GM23248 (cell line): ENCODE data around the gene CDKAL1.

Source experiments
- EZH2 ChIP-seq: fragments of 200-600 bp; sonication (generic); IDR thresholded peaks from 2 replicates; pipeline ENCODE4 v1.6.1; 2018; ENCODE audit warnings: antibody characterized with exemption, mild to moderate bottlenecking; ENCODE audit not compliant: insufficient read depth, poor library complexity, severe bottlenecking
- EZH2phosphoT487 ChIP-seq: fragments of 200-600 bp; sonication (generic); IDR thresholded peaks from 2 replicates; pipeline ENCODE4 v1.6.1; 2018; ENCODE audit warnings: antibody characterized with exemption, moderate library complexity, mild to moderate bottlenecking, low read depth; ENCODE audit not compliant: insufficient read depth

DNA sequence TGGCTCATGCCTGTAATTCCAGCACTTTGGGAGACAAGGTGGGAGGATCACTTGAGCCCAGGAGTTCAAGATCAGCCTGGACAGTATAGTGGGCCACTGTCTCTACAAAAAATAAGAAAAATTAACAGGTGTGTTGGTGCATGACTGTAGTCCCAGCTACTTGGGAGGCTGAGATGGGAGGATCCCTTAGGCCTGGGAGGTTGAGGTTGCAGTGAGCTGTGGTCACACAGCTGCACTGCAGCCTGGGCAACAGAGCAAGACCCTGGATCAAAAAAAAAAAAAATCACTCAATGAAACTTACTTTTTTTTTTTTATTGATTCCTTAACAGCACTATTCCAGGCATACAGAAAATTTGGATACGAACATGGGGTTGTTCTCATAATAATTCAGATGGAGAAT, 14.0 kb downstream of the CDKAL1 start:
- TF ChIP-seq EZH2 = no peak
- TF ChIP-seq EZH2phosphoT487 = no peak
